HG03103 (cell line): ENCODE results near the gene JAG1.

ENCODE experiments used
- ATAC-seq: cut with Tn5 transposase; IDR thresholded peaks from one replicate; pipeline ENCODE4 v1.9.1; 2021; ENCODE audit warnings: low read depth; ENCODE audit not compliant: unreplicated experiment

The JAG1 gene

GRCh38 chr20:10673842-10674683 is at the start of gene JAG1:
TSS of gene JAG1 (minus strand) at chr20:10673999. CDS start at chr20:10673530, 469 bp downstream.
- peak; percentile 47 for ATAC-seq

DNA sequence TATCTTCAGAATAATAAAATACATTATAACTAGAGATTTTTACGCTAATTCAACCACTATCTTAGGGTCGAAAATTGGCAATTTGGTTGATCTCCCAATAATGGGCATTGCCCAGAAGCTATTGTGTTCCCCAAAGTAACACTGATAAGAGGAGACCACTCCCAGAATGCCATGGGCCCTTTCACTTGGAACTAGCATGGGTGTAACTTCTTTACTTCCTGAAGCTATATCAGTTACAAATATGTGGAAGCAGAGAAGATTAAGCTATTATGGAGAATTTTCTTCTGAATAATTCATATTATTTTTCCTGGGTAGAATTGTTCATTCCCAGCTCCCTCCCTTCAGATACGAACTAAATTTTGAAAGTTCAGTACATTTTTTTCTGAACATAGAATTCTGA is 48.2 kb upstream of the JAG1 start:
- ATAC-seq, result no peak

DNA sequence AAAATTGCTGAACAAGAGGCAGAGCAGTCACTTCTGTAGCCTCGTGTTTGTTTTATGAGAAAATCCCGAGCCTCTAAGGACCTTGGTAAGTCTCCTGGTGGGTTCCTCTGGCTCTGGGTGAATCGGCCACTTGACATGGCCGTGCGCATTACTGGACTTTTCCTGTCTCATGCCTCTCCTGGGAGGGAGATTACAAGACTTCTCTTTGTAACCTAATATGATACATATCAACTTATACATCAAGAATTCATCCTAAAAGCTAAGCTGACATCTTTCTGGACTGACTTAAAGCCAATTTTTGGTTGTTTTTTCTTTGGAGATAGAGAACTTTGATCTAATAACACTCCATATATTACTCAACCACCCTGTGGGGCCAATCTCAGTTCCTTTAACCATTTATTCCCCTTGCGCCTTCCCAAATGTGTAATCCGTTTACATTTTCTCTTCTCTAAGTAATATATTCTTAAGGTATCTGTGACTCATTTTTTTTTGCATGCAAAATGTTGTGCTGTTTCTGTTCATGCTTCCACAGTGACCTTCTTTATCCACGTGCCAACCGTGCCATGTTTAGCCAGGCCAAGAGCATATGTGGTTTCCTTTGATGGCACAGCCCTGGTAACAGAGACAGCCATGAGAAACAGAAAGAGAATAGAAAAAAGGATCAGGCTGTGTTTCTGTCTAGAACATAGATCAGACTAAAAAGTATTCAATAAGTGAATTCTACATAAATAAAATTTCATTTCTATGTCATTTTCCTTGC is 47.5 kb upstream of the JAG1 start:
- no peak for ATAC-seq

- ATAC-seq, result no peak
Observed at GRCh38 chr20:10720565-10720964, 46.8 kb upstream of the JAG1 start.

DNA sequence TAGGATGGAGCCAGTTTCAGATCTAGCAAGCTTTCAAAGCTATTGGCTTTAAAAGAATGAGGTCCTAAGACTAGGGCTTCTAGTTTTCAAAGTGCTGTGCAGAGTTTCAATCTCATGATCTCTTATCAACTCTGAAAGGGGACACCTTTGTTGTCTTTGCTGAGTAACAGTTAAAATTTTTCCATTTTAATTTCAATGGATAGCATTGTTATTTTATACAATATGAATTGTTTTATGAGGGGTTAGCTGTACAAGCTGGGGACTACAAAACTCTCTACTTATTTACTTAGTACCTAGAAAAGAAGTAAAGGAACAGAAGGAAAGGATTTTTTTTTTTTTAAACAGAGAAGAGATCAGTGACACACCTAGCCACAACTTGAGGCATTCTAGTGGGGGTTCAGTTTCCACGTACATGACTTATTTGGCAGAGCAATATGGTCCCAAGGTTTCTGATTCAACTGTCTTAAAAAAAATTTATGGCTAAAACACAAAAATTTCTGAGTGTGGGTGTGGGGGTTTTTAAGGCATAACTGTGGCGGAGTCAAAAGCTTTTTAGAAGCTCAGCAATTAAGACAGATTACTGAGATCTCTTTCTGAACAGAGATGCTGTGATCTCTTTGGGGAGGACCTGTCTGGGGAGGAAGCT is 46.1 kb upstream of the JAG1 start:
- ATAC-seq, result no peak

DNA sequence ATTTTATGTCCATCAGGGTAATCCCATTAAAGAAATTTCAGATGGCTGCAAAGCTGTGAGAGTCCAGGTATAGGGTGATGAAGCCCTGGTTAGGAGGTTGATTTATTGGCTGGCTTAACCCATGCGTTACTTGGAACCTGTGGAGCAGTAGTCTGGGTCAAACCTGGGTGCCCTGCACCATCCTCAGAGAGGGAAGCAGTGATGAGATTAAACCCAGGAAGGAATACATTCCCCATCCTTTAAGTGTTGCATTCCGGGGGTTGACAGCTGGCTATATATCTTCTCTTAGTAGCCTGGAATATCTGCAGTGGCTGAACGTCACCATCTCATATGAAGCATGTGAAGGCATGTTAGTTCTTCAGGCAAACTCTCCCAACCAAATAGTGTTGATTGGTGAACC is 44.9 kb upstream of the JAG1 start:
- no peak for ATAC-seq

DNA sequence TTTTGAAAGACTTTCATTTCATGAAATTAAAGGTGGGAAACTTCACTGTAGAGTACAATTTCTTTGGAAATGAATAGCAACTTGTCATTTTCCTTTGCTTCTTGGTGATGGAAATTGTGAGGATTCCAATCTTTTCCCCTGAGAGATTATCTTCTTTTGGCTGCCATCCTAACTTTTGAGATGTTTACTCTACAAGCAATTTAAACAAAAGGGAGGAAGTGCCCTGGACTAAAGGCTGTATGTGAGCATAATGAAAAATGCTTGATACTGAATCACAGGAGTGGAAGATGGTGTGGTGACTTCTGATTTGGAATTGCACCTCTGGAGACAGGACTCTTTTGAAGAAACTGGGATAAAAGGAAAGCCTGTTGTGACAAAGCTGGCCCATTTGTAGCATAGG is 43.1 kb upstream of the JAG1 start:
- ATAC-seq, result no peak

- ATAC-seq, result no peak
Observed at GRCh38 chr20:10715035-10715434, 41.2 kb upstream of the JAG1 start.

DNA sequence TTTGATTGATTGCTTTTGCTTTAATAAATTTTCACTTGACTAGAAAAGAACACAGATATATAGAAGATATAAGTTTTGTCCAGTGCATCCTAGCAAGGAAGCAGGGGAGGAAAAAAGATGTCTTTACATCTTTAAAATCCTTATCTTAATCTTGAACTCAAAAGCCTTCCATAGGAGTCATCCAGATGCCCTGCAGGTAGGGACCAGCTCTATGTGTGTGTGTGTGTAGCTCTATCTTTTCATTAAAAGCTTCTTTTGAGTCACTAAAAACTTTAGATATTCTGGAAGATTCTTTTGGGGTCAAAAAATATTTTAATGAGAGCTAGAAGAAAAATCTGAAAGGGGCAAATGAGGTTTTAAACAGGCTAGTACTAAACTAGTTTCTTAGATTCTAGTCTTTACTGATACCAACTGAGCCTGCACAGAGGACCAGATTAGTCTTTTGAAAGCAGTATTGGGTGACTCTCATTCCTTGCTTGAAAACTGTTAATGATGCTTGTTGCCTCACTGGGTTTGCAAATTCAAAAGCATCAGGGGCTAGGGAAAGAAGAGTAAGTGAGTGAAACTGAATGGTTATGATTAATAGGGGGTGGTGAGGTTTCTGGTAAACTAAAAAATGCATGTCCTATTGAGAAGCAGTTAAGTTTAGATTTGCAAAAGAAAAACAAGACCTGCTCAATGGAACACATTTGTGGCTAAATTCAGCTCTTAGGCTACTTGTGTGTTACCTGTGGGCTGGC is 40.6 kb upstream of the JAG1 start:
- no peak for ATAC-seq

DNA sequence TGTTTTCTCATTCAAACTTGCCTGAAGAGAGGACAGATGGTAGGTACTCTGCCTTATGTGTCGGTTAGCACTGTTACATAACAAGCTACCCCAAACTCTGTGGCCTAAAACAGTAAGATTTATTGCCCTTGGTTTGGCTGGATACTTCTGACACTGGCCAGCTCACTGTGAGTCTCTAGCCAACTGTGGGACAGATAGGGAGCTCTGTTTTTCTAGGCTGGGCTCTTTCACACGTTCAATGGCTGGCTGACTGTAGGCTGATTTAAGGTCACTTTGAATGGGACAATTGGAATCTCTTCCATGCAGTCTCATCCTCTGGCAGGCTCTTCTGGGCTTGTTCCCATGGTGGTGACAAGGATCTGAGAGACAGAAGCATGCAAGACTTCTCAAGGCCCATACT is 39.4 kb upstream of the JAG1 start:
- no peak for ATAC-seq

DNA sequence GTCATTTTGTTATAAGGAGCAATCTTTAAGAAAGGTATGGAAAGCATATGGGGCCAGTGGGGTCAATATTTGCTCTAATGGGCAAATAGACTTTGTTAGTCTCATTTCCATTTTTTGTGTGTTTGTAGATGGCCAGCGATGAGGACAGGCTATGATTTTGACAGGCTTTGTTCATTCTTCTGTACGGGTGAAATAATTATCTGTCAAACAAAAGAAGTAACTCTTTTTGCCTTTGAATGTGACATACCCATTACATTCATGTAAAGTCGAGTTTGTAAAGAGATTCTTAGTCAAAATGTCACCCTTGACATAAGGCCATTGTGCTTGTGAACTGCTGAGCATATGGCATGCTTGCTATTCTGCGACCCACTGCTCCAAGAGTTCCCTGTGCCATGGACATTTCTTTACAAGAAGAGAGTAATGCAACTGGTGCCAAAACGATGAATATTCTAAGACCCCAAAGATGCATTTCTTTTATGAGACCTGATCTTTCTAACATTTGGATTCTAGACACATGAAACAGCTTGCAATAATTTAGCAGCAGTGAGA is 38.2 kb upstream of the JAG1 start:
- no peak for ATAC-seq

GRCh38 chr20:10710991-10711775 is 37.4 kb upstream of the JAG1 start:
- ATAC-seq, result no peak

DNA sequence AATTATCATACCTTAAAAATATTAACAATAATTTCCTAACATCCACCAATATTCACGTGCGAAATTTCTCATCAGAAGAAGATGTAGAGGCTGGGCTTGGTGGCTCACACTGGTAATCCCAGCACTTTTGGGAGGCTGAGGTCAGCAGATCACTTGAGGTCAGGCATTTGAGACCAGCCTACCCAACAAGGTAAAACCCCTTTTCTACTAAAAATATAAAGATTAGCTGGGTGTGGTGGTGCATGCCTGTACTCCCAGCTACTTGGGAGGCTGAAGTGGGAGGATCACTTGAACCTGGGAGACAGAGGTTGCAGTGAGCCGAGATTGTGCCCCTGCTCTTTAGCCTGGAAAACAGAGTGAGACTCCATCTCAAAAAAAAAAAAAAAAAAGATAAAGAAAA is 36.1 kb upstream of the JAG1 start:
- ATAC-seq, result no peak

- no peak for ATAC-seq
Observed at GRCh38 chr20:10708351-10709185, 34.8 kb upstream of the JAG1 start.

DNA sequence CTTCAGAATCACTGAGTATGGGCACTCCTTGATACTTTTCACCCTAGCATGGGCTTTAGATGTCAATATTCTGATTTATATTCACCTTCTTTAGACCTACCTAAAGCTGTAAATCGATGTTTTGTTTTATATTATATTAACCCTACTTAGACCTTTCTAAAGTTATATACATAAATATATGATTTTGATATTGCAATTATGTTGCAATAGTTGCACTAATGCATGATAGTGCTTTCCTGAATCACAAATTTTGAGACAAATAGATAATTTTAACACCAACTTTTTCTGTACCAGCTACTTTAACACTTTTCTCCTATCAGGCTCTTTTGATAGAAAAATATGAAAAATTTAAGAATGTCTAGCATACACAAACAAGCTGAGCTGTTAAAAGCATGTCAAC is 34.0 kb upstream of the JAG1 start:
- no peak for ATAC-seq

DNA sequence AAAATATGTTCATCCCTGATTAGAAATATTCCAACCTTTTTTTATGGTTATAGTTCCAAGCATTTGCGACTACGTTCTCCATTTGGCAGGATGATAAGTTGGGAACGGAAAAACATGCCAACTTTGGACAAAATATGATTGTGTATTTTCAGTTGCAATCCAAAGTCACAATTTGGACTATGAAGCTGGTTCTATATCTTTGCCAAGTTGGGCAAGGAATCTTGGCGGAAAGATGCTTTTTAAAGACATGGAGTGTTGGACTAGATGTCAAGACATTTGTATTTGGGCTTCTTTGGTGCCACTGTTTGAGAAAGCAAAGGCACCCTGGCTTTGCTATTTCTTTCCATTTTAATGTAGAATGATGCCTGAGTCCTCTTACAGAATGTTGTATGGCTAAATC is 33.3 kb upstream of the JAG1 start:
- no peak for ATAC-seq

GRCh38 chr20:10706460-10706811 is 32.6 kb upstream of the JAG1 start:
- ATAC-seq, result no peak

DNA sequence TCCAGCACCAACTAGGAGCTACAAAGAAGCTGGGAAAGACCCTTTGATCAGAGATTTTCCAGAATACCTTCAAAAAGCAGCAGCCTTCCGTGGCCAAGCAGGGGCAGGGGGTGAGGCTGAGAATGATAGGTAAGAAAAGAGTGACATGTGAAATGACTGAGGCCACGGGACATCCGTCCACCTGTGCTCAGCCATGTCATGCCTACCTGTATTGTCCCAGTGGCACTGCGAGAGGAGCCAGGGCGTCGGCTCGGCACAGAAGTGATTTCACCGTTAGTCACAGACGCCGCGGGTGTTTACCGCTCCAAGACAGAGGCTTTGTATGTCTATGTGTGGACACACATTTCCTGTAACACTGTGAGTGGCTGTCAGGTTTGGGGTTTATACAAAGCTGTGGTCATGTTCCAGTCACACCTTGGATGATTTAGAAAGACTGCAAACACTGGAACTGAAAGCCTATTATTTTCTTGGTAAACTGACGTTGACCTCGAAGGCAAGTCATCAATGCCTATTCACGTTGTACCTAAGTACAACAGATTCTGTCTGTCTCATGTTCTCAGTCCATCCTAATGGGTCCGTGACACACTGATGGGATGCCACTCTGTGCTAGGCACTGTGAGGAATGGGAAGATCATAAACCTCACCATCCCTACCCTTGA is 32.1 kb upstream of the JAG1 start:
- no peak for ATAC-seq
